Measurements from ENCODE around the gene SERTAD3.
"Not testable (repeated sequence)": the region's sequence is repeated elsewhere in the genome, so short reads cannot be mapped to it uniquely, and the experiment has no call there.

The SERTAD3 gene

GRCh38 chr19:40444000-40444824 lies at the start of gene SERTAD3:
Gene SERTAD3, minus strand, starts transcription at chr19:40444335. Its CDS starts 2,255 bp downstream, at chr19:40442080.
- peak; percentile 99 for DNase-seq

- no peak for DNase-seq
Measured at GRCh38 chr19:40493778-40494177, 49.6 kb upstream of the SERTAD3 start.

- DNase-seq, result no peak
Measured at GRCh38 chr19:40492274-40492673, 48.1 kb upstream of the SERTAD3 start.

GRCh38 chr19:40489882-40490230 lies 45.7 kb upstream of the SERTAD3 start:
- no peak for DNase-seq

GRCh38 chr19:40486017-40486416 lies 41.9 kb upstream of the SERTAD3 start:
- DNase-seq, result no peak

GRCh38 chr19:40475878-40476644 lies 31.9 kb upstream of the SERTAD3 start:
- DNase-seq, result not testable (repeated sequence)

- DNase-seq, result no peak
Measured at GRCh38 chr19:40474737-40475136, 30.6 kb upstream of the SERTAD3 start.

- no peak for DNase-seq
Measured at GRCh38 chr19:40472516-40472915, 28.4 kb upstream of the SERTAD3 start.

- no peak for DNase-seq
Measured at GRCh38 chr19:40471111-40471510, 27.0 kb upstream of the SERTAD3 start.

GRCh38 chr19:40469011-40469410 lies 24.9 kb upstream of the SERTAD3 start:
- no peak for DNase-seq

GRCh38 chr19:40466985-40467734 lies 23.0 kb upstream of the SERTAD3 start, which contains the start of gene SPTBN4:
Gene SPTBN4, plus strand, starts transcription at chr19:40467001. Its CDS starts 5,621 bp downstream, at chr19:40472622.
- peak; percentile 15 for DNase-seq

GRCh38 chr19:40466219-40466984 lies 22.3 kb upstream of the SERTAD3 start:
- no peak for DNase-seq

- DNase-seq, result peak; percentile 98
Measured at GRCh38 chr19:40465557-40466218, 21.6 kb upstream of the SERTAD3 start, which contains the start of gene BLVRB. Gene BLVRB, minus strand, starts transcription at chr19:40465745. Its CDS starts 57 bp downstream, at chr19:40465688.

GRCh38 chr19:40465025-40465556 lies 21.0 kb upstream of the SERTAD3 start:
- DNase-seq, result no peak

- DNase-seq, result peak; percentile 63
Measured at GRCh38 chr19:40464059-40465024, 20.2 kb upstream of the SERTAD3 start.

GRCh38 chr19:40463587-40464037 lies 19.5 kb upstream of the SERTAD3 start:
- not testable (repeated sequence) for DNase-seq

GRCh38 chr19:40461669-40462221 lies 17.6 kb upstream of the SERTAD3 start:
- DNase-seq, result no peak

- DNase-seq, result no peak
Measured at GRCh38 chr19:40460185-40460584, 16.1 kb upstream of the SERTAD3 start.

GRCh38 chr19:40458597-40458974 lies 14.5 kb upstream of the SERTAD3 start:
- no peak for DNase-seq

All from retina (tissue), 1 donor.